ENCODE measurements around the gene CD247.

DNA sequence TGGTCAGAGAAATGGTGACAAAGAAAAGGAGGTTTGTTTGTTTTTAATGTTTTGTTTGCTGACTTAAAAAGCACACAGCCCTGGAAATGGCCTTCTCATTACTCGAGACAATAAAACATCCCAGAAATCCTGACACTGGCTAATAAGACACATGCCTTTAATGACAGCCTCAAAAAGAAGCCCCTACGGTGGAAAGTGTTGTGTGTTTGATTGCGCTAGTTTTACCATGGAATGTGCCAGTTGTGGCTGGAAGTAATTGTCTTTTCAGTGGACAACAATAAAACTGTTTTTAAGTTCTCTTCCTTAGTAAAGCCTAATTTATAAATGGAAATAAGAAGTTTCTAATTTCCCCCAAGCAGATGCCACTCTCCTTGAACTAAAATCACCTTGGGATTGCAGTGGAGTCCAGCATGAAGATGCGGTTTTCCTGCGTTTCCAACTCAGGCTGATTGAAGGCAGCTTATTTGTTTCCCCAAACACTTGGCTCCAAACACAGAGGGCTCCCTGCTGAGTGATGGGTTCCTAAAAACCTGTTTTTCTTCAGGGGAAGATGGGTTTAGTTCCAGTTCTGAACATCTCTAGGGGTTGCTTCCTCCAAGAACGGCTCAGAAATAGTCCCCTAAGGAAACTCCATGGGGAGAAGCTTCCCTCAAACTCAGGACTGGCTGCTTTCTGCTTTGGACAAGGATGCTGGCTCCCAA, 54.3 kb downstream of the CD247 start:
- TF ChIP-seq, protein P1, sequence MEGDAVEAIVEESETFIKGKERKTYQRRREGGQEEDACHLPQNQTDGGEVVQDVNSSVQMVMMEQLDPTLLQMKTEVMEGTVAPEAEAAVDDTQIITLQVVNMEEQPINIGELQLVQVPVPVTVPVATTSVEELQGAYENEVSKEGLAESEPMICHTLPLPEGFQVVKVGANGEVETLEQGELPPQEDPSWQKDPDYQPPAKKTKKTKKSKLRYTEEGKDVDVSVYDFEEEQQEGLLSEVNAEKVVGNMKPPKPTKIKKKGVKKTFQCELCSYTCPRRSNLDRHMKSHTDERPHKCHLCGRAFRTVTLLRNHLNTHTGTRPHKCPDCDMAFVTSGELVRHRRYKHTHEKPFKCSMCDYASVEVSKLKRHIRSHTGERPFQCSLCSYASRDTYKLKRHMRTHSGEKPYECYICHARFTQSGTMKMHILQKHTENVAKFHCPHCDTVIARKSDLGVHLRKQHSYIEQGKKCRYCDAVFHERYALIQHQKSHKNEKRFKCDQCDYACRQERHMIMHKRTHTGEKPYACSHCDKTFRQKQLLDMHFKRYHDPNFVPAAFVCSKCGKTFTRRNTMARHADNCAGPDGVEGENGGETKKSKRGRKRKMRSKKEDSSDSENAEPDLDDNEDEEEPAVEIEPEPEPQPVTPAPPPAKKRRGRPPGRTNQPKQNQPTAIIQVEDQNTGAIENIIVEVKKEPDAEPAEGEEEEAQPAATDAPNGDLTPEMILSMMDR (IDR thresholded peaks at IDR 0.05; ENCODE audit: low read length), result no peak
- TF ChIP-seq EZH2phosphoT487 (IDR thresholded peaks at IDR 0.05; ENCODE audit: low read length), result no peak
